GM21423 (cell line): ENCODE data around the gene MKI67.
A peak's percentile ranks its signal among the peaks of the same experiment; 100 is the strongest.

ENCODE experiments used
- ATAC-seq: cut with Tn5 transposase; IDR thresholded peaks from one replicate; pipeline ENCODE4 v1.9.1; 2021; ENCODE audit warnings: mild to moderate bottlenecking, moderate library complexity; ENCODE audit not compliant: unreplicated experiment

The MKI67 gene

DNA sequence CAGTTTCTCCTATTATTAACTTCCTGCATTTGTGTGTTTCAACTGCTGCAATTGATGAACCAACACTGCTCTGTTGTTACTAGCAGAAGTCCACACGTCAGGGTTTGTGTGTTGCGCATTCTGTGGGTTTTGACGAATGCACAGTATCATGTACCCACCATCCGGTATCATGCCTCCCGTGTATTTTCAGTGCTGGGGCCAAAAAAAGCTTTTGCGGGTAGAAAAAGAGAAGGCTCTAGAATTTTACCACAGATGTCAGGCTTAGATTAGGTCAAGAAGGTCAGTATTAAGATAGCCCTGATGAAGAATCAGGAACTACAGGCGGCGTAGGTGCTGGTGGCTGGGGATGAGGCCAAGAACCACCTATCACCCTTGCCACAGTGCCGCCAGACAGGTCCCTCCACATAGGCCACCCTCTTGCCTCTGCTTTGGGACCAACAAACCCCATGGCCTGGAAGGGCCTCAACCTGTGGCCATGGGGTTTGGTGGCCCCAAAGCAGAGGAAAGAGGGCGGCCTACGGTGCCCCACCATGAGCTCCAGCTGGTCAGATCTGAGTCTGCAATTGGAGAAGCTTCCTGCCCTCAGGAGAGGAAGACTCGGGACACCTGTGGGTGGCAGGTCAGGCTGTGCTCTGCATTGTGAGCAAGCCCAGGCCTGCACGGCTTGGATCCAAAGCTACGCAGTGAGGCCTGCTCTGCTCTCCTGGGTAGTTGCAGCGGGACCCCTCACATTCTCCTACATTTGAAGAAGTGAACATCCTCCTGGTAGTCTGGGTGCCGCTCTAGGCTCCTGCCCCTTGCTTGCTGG lies 71.9 kb downstream of the MKI67 start:
- ATAC-seq: no peak

DNA sequence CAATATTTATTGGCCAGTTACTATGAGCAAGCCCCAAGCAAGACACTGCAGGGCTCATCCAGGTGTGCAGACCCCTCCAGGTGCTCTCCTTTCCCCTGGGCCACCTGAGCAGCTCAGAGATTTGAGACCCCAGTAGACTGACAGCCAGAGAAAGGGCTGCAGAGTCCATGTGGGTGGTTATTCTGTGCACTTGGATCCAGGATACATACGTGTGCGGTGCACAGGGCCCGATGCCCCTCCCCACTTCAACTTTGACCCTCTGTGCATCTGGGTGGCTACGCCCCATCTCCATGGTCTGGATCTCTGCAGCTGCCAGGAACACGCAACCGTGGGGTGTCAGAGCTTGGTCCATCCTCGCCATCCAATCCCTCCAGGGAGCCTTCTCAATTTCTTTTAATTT lies 72.9 kb downstream of the MKI67 start:
- no peak for ATAC-seq

DNA sequence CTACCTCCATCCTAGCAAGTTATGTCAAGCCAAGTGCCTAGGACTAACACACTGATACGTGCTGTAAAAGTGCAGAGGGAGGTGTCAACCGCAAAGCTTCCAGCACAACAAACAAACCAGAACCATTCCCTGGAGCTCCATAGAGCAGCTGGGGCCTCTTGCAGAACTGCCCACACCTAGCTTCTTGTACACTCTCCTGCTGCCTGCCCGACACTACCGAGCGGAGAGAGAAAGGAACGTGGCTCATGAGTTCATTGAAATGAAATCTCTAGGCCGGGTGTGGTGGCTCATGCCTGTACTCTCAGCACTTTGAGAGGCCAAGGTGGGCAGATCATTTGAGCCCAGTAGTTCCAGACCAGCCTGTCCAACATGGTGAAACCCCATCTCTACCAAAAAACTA lies 73.5 kb downstream of the MKI67 start:
- no peak for ATAC-seq

DNA sequence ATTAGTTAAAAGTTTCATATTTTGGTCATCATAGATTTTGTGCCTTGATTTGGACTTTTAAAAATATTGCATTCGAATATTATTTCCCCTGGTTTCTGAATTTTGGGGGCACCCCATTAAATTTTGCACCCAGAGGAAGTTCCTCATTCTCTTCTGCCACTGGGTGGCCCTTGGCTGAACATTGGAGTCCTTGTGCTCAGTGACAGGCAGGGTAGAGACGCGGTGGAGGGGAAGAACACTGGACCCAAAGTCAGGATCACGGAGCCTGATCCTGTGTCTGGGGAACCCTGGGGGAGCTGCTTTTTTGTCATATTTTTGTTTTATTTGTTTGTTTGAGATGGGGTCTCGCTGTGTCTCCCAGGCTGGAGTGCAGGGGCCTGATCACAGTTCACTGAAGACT lies 74.7 kb downstream of the MKI67 start:
- ATAC-seq: no peak

DNA sequence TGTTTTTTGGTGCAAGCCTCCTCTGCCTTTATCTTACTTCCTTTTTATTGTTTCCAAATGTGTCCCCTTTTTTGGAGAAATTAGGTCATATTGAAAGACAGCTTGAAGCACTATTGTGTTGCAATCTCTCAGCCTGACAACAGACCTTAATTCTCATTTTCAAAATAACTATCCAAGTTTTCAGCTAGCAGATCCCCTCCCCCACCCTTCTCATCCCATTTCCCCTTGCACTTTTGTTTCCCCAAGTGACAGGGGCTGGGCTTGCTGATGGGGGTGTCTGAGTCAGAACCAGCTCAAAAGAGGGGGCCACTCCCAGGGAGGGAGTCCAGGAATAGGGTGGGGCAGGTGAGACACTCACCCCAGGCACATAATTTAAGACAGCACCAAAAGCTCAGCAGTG lies 75.3 kb downstream of the MKI67 start:
- ATAC-seq: no peak

DNA sequence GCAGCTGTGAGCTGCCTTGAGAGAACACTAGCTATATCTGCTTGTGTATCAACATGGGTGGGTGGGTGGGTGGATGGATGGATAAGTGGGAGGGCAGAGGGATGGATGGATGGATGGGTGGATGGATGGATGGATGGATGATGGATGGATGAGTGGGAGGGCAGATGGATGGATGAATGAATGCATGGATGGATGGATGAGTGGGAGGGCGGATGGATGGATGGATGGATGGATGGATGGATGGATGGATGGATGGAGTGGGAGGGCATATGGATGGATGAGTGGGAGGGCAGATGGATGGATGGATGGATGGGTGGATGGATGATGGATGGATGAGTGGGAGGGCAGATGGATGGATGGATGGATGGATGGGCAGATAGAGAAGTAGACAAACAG lies 76.1 kb downstream of the MKI67 start:
- ATAC-seq: no peak

DNA sequence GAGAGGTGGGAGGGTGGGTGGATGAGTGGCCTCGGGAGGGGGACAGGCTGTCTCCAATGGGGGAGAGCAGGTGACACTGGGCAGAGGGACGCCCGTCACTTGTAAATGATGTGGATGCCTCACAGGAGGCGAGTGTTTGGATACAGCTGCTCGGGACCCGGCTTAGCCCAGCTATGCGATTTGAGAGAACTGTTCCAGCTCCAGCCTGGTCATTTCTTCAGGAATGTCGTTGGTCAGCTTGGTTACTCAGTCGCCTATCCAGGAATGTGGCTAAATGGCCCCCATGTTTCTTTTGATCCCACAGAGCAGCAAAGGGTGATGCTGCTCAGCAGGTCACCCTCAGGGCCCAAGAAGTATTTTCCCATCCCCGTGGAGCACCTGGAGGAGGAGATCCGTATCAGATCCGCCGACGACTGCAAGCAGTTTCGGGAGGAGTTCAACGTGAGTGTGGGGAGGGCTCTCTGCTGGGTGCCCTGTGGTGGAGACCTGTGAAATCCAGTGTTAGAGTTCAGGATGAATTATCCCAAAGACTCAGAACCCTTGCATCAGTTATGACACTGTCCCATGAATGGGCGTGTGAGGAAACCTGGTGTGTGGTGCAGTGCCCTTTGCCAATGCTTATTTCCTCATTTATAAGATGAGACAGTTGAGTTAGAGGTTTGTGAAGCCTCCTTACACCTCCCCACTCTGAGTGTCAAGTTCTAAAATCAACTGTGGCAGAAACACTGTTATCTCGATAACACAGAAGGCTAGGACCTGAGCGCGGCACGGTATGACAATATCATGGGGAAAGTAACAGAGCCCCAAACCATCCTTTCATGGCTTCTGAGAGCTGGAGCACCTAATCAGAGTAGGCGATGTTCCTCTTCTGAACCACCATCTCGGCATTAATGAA lies 76.8 kb downstream of the MKI67 start:
- ATAC-seq: no peak

DNA sequence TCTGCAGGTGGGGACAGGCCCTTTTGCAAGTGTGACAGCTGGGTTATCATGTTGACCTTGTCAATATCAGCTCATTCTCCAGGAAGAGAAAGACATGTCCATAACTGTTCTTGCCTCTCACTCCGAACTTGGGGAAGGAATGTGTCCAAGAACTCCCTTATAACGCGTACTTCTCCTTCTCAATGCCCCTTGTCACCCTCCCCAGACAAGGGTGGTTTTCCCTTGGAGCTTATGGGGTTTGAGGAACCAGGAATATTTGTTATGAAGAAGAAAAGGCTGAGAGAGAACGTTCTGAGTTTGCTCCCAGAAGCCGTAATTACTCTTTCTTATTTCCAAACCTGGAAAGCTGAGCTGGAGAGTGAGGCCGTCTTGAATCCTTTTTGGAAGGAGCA lies 77.4 kb downstream of the MKI67 start:
- no peak for ATAC-seq

DNA sequence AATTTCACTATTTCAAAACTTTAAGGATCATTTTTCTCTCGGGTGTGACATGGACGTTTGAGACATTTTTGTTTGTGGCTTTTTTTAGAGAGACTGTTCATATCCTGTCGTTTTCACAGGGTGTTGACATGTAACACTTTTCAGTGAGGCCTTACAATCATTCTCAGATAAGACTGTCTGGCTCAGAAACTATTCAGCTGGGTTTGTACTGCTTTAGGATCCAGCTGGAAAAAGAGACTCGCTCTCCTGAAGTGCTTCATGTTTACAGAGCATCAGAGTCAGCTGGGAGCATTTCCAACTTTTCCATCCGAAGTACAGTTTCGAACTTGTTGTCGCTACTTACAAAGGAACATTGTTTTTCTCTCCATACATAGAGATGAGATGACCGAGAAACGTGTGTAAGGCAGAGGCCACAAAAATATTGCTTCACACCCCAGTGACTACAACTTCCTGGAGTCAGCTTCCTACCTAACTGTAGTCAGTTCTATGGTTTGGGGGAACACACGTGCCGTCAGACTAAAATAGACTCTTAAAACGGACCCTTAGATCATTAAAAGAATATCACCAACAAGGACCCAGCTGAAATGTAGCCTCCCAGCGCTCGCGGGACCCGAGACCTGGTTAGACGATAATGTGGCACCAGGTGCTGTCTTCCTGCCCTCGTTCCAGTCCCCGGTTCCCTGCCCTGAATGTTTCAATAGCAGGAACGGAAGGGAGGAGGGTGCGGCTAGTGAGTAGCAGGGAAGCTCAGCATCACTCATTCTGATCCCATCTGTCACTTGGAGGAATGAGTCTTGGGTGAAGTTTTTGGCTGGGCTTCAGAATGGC lies 78.0 kb downstream of the MKI67 start:
- peak; percentile 35 for ATAC-seq

DNA sequence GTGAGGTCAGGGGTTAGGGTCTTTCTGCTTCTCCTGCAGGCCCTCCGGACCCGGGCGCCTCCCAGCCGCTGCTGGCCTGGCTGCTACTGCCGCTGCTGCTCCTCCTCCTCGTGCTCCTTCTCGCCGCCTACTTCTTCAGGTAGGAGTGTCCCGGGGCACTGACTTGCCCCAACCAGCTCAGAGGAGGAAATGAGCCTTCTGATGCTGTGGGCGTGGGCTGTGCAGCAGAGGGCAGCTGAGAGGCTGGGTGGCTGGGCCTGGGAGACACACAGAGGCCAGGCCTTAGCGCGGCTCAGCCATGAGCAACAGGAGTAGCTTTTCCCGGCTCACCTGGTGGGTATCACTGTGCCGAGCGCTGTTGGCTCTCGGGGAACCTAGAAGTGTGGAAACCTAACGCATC lies 78.9 kb downstream of the MKI67 start:
- ATAC-seq: peak; percentile 98

DNA sequence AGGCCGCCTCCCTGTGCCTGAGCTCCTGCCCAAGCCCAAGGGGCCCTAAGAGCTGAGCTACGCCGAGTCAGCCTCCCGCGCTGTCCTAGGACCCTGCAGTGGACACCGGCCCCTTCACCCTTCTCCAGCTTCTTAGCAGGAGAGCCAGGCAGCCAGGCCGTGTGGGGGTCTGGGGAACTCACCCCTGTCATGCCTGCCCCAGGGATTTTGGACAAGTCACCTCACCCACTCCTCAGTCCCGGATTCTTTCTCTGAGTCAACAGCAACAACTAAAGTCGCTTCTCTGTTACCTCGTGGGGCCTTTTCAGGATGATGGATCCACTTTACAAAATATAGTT lies 79.3 kb downstream of the MKI67 start:
- peak; percentile 3 for ATAC-seq
